GM15510 (cell line): ENCODE measurements around the gene MAP4K1.

Source experiments
- POLR2A ChIP-seq: IDR thresholded peaks from 3 replicates; pipeline ENCODE4 v1.6.1; 2011; ENCODE audit warnings: borderline replicate concordance; ENCODE audit not compliant: insufficient read length; ENCODE audit errors: extremely low read depth

Gene MAP4K1

GRCh38 chr19:38639679-38640078 lies 21.9 kb upstream of the MAP4K1 start:
- TF ChIP-seq POLR2A = no peak

GRCh38 chr19:38638461-38638860 lies 20.7 kb upstream of the MAP4K1 start:
- TF ChIP-seq POLR2A = no peak

DNA sequence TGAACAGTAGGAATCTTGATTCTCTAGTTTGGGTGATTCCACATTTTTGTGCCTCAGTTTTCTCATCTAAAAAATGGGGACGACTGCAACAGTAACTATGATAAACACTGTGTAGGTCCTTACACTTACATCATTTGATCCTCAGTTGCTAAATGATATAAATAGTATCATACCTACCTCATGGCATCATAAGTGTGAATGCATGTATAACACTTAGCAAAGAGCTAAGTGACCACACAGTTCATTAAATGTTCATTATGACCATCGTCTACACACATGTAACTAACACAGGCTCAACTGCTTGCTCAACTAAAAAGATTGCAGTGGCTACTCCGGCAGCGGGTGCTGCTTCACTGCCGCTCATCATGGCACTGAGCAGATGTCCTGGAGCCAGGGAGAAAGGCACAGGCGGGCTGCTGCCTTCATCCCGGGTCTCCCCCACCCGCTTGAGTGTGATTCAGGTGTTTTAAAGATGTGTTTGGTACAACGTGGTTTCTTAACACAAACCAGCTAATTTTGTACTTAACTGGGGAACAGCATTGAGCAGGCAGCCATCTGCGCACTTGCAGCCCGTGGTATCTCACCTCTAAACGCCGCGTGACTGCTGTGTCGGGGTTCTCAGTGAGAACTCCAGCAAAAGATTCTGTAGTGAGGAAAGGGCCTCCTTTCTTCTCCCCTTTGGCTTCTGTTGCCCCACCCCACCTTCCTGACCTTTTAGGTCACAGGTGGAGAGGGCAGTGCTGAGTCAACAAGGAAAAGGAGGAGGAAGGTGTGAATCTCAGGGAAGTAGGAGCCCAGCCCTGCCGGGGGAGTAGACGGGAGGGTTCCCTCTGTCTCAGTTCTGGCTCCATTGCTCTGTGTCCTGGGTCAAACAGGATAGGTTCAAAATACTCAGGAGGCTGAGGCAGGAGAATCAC lies 18.0 kb upstream of the MAP4K1 start:
- TF ChIP-seq POLR2A = no peak

DNA sequence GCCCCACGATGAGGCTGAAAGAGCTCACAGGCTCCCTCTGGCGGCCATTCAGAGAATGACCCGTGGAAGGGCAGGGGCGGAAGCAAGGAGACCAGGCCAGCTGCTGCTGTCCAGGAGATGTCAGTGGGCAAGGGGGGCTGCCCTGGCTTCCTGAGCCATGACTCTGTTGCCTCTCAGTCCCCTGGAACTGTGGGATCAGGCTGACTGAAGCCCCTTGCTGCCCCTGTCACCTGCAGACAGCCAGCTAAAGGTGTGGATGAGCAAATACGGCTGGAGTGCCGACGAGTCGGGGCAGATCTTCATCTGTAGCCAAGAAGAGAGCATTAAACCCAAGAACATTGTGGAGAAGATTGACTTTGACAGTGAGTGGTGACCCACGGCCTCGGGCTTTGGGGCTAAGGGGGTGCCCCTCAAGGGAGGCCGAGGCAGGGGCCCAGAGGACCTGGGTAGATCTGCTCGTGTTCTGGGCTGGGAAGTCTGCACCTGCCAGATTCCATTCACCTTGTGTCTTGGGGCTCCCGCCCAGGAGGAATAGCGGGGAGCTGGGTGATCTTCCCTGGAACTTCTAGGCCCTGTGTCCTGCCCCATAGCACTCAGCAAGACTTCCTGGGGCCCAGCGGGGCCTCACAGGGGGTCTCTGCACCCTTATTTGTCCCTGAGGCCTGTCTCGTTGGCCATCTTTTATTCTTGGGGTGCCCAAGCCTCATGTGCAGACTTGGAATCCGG lies 17.2 kb upstream of the MAP4K1 start:
- no peak for TF ChIP-seq POLR2A

DNA sequence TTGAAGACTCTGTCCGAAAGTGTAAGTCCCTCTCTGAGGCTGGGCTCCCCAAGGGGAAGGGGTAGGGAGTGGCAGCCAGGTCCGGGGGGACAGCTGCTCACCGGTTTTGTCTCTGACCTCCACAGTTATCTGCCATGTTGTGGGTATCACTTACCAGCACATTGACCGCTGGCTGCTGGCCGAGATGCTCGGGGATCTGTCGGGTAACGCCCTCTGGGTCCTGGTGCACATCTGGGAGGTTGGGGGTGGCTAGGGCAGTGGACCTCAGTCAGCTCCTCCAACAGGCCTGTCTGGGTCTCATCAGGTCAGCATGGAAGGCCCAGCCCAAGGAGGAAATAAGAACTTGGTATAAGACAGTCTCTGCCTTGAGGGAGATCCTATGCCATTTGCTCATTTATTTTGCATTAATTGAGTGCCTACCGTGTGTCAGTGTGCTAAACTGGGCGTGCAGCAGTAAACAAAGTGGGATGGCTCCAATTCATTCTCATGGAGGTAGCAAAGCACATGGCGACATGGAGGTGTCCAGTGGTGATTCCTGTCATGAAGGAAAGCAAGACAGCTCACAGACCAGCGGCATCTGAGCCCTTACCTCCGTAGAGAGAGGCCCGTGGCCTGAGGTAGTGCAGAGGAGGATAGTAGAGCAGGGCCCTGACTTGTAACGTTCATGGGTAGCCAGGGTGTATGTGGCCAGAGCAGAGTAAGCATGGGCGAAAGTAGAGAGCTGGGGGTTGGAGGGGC lies 14.9 kb upstream of the MAP4K1 start:
- TF ChIP-seq POLR2A = no peak

- TF ChIP-seq POLR2A = no peak
These were observed 11.8 kb upstream of the MAP4K1 start for GRCh38 chr19:38629568-38629967.

- TF ChIP-seq POLR2A = no peak
These were observed 8.6 kb upstream of the MAP4K1 start for GRCh38 chr19:38626401-38626800.

GRCh38 chr19:38624822-38625221 lies 7.1 kb upstream of the MAP4K1 start:
- no peak for TF ChIP-seq POLR2A

GRCh38 chr19:38619361-38620174 lies 1.8 kb upstream of the MAP4K1 start:
- TF ChIP-seq POLR2A = no peak

- peak; percentile 89 for TF ChIP-seq POLR2A
These were observed 1.0 kb upstream of the MAP4K1 start, which contains the start of gene EIF3K for GRCh38 chr19:38618590-38619360. Gene EIF3K (plus strand): TSS chr19:38619188. CDS start chr19:38619269, 81 bp downstream.

GRCh38 chr19:38617283-38617763 lies 430 bp downstream of the MAP4K1 start:
- no peak for TF ChIP-seq POLR2A

GRCh38 chr19:38616265-38616664 lies 1.5 kb downstream of the MAP4K1 start:
- peak; percentile 42 for TF ChIP-seq POLR2A

DNA sequence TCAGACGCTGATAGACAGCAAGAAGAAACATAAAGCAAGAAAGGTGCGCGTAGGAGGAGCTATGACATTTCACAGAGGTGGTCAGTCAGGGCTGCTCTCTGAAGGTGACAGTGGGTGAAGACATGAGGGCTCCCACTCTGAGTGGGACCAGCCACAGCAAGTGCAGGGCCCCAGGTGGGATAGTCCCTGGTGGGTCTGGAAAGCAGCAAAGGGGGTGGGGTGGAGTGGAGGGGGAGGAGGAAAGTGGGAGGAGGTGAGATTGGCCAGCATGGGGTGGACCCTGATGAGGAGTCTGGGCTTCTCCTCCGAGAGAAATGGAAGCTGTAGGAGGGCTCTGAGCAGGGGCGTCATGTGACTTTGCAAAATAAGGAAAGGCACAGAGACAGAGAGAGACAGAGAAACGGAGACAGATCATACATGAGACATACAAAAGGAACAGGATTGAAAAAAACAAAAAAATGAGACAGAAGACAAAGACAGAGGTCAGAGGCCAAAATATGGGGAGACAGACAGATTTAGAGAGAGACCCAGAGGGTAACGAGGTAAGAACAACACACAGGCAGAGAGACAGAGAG lies 2.7 kb downstream of the MAP4K1 start:
- TF ChIP-seq POLR2A = no peak

GRCh38 chr19:38614289-38614688 lies 3.5 kb downstream of the MAP4K1 start:
- TF ChIP-seq POLR2A = no peak

- no peak for TF ChIP-seq POLR2A
These were observed 11.6 kb downstream of the MAP4K1 start for GRCh38 chr19:38606131-38606530.
